NOMO-1 treated with DMSO at 0.1 percent for 48 hours (cell line): ENCODE data around the gene TOM1L2.
"Not testable (repeated sequence)": the region's sequence is repeated elsewhere in the genome, so short reads cannot be mapped to it uniquely, and the experiment has no call there.

ENCODE experiments used
- DNase-seq: peaks from one replicate; lab custom pipeline; 2025; ENCODE audit not compliant: unreplicated experiment; lab: John Stamatoyannopoulos, UW

TOM1L2 gene

GRCh38 chr17:17944743-17945142 is 27.5 kb downstream of the TOM1L2 start:
- no peak for DNase-seq

- DNase-seq, result no peak
Observed at GRCh38 chr17:17944242-17944641, 28.0 kb downstream of the TOM1L2 start.

GRCh38 chr17:17943281-17943984 is 28.8 kb downstream of the TOM1L2 start:
- no peak for DNase-seq

GRCh38 chr17:17942846-17943245 is 29.4 kb downstream of the TOM1L2 start:
- DNase-seq, result no peak

GRCh38 chr17:17941015-17941414 is 31.2 kb downstream of the TOM1L2 start:
- no peak for DNase-seq

- DNase-seq, result no peak
Observed at GRCh38 chr17:17940441-17940911, 31.7 kb downstream of the TOM1L2 start.

- not testable (repeated sequence) for DNase-seq
Observed at GRCh38 chr17:17939941-17940340, 32.3 kb downstream of the TOM1L2 start.

- DNase-seq, result no peak
Observed at GRCh38 chr17:17938388-17939107, 33.7 kb downstream of the TOM1L2 start.

GRCh38 chr17:17937958-17938357 is 34.2 kb downstream of the TOM1L2 start:
- no peak for DNase-seq

GRCh38 chr17:17937201-17937853 is 34.9 kb downstream of the TOM1L2 start:
- no peak for DNase-seq

GRCh38 chr17:17935321-17936271 is 36.6 kb downstream of the TOM1L2 start:
- peak; percentile 85 for DNase-seq

- peak; percentile 40 for DNase-seq
Observed at GRCh38 chr17:17934806-17935205, 37.4 kb downstream of the TOM1L2 start.

- DNase-seq, result no peak
Observed at GRCh38 chr17:17934214-17934613, 38.0 kb downstream of the TOM1L2 start.

- DNase-seq, result no peak
Observed at GRCh38 chr17:17933775-17934174, 38.4 kb downstream of the TOM1L2 start.

- DNase-seq, result no peak
Observed at GRCh38 chr17:17931159-17931558, 41.0 kb downstream of the TOM1L2 start.

GRCh38 chr17:17930674-17931073 is 41.5 kb downstream of the TOM1L2 start:
- no peak for DNase-seq

GRCh38 chr17:17929655-17930380 is 42.4 kb downstream of the TOM1L2 start:
- no peak for DNase-seq

- no peak for DNase-seq
Observed at GRCh38 chr17:17928398-17929287, 43.6 kb downstream of the TOM1L2 start.

- no peak for DNase-seq
Observed at GRCh38 chr17:17926840-17927449, 45.3 kb downstream of the TOM1L2 start.
